Mammary epithelial cell (primary cell): Measurements from ENCODE around the gene SMARCAL1.

Source experiments
- EZH2 ChIP-seq: IDR thresholded peaks from 2 replicates; pipeline ENCODE4 v1.6.1; 2012; ENCODE audit warnings: low read length, inconsistent platforms, borderline replicate concordance
- TF ChIP-seq, protein P1 (sequence below), 2 donors: IDR thresholded peaks in 1 of 2; conservative IDR thresholded peaks in 1 of 2; 2 replicates each; pipeline ENCODE4 v1.5.1; 2011 to 2012; ENCODE audit warnings: inconsistent platforms in 2 of 2, low read length in 2 of 2, mild to moderate bottlenecking in 2 of 2, control low read depth in 1 of 2, low read depth in 1 of 2; ENCODE audit not compliant: insufficient read depth in 1 of 2; ENCODE audit errors: extremely low read depth in 1 of 2

DNA sequence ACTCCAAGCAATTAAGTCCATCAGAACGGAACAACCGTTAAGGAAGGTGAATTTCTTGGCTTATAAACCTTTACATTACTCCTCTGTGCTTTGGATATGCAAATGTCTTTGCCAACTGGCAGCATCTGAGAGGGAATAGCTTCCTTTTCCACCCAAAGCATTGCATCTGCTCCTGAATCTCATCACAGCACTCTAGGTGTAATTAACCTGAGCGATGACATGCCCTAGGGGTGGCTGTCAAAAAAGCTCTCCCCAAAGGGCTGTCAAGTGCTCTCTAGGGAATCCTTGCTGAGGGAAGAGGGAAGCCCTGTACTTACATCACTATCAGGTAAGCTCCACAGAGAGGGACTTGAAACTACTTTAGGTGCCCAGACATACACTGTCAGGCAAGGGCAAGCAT lies 5.5 kb upstream of the SMARCAL1 start:
- TF ChIP-seq, protein P1, sequence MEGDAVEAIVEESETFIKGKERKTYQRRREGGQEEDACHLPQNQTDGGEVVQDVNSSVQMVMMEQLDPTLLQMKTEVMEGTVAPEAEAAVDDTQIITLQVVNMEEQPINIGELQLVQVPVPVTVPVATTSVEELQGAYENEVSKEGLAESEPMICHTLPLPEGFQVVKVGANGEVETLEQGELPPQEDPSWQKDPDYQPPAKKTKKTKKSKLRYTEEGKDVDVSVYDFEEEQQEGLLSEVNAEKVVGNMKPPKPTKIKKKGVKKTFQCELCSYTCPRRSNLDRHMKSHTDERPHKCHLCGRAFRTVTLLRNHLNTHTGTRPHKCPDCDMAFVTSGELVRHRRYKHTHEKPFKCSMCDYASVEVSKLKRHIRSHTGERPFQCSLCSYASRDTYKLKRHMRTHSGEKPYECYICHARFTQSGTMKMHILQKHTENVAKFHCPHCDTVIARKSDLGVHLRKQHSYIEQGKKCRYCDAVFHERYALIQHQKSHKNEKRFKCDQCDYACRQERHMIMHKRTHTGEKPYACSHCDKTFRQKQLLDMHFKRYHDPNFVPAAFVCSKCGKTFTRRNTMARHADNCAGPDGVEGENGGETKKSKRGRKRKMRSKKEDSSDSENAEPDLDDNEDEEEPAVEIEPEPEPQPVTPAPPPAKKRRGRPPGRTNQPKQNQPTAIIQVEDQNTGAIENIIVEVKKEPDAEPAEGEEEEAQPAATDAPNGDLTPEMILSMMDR (conservative IDR thresholded peaks at IDR 0.05 in 1 of 2, IDR thresholded peaks at IDR 0.05 in 1 of 2; ENCODE audit: extremely low read depth in 1 of 2, insufficient read depth in 1 of 2, low read depth in 1 of 2, low read length in 2 of 2), result no peak
- no peak for TF ChIP-seq EZH2
